Loucy (cell line): ENCODE data around the gene ADAMTS19.

ENCODE experiments used
- H2AFZ ChIP-seq: fragments of 200-600 bp; sonication (generic); 2 replicates; pipeline ENCODE4 v1.6.0; 2016; ENCODE audit warnings: antibody characterized with exemption, mild to moderate bottlenecking, low read length, moderate library complexity
- H3F3A ChIP-seq: fragments of 200-600 bp; 2 replicates; pipeline ENCODE4 v1.6.0; 2016; ENCODE audit warnings: antibody characterized with exemption, low read depth, mild to moderate bottlenecking
- H3K27me3 ChIP-seq: fragments of 200-600 bp; sonication (generic); 2 replicates; pipeline ENCODE4 v1.6.1; 2014; ENCODE audit warnings: low read length, mild to moderate bottlenecking; ENCODE audit not compliant: insufficient read depth, poor library complexity, severe bottlenecking
- H3K36me3 ChIP-seq: fragments of 200-600 bp; sonication (generic); 2 replicates; pipeline ENCODE4 v1.6.1; 2016; ENCODE audit warnings: low read length; ENCODE audit not compliant: insufficient read depth
- H3K4me1 ChIP-seq: fragments of 200-600 bp; sonication (generic); 2 replicates; pipeline ENCODE4 v1.5.1; 2014; ENCODE audit warnings: low read length, mild to moderate bottlenecking; ENCODE audit not compliant: insufficient read depth, poor library complexity, severe bottlenecking
- H3K4me2 ChIP-seq: fragments of 200-600 bp; sonication (generic); 2 replicates; pipeline ENCODE4 v1.6.0; 2014; ENCODE audit warnings: antibody characterized with exemption, low read length, low read depth, mild to moderate bottlenecking; ENCODE audit not compliant: poor library complexity, severe bottlenecking
- H3K4me3 ChIP-seq: fragments of 200-600 bp; sonication (generic); 2 replicates; pipeline ENCODE4 v1.5.1; 2014; ENCODE audit warnings: low read length, mild to moderate bottlenecking, mixed read lengths; ENCODE audit not compliant: poor library complexity, severe bottlenecking
- H3K79me2 ChIP-seq: fragments of 200-600 bp; sonication (generic); 2 replicates; pipeline ENCODE4 v1.6.1; 2014; ENCODE audit warnings: low read length; ENCODE audit not compliant: insufficient read depth
- H3K9ac ChIP-seq: fragments of 200-600 bp; sonication (generic); 2 replicates; pipeline ENCODE4 v1.6.0; 2014; ENCODE audit warnings: mild to moderate bottlenecking, low read depth, low read length, moderate library complexity; ENCODE audit not compliant: poor library complexity, severe bottlenecking
- H3K9me2 ChIP-seq: fragments of 200-600 bp; sonication (generic); replicated peaks from 2 replicates; pipeline ENCODE4 v1.6.1; 2016; ENCODE audit warnings: low read depth, low read length, mixed read lengths
- H3K9me3 ChIP-seq: fragments of 200-600 bp; sonication (generic); 2 replicates; pipeline ENCODE4 v1.6.1; 2014; ENCODE audit warnings: mild to moderate bottlenecking, antibody characterized with exemption, low read length, low read depth; ENCODE audit not compliant: insufficient read depth
- H4K20me1 ChIP-seq: fragments of 200-600 bp; sonication (generic); 2 replicates; pipeline ENCODE4 v1.6.0; 2014; ENCODE audit warnings: antibody characterized with exemption, low read length, mild to moderate bottlenecking; ENCODE audit not compliant: insufficient read depth, poor library complexity, severe bottlenecking
- EZH2phosphoT487 ChIP-seq: fragments of 200-600 bp; IDR thresholded peaks from 2 replicates; pipeline ENCODE4 v1.6.1; 2018; ENCODE audit warnings: antibody characterized with exemption, mild to moderate bottlenecking, moderate library complexity, borderline replicate concordance
- TF ChIP-seq, protein P1 (sequence below): fragments of 200-600 bp; sonication (generic); conservative IDR thresholded peaks from 2 replicates; pipeline ENCODE4 v1.5.1; 2014; ENCODE audit warnings: mild to moderate bottlenecking, antibody characterized with exemption, low read length

ADAMTS19 gene

DNA sequence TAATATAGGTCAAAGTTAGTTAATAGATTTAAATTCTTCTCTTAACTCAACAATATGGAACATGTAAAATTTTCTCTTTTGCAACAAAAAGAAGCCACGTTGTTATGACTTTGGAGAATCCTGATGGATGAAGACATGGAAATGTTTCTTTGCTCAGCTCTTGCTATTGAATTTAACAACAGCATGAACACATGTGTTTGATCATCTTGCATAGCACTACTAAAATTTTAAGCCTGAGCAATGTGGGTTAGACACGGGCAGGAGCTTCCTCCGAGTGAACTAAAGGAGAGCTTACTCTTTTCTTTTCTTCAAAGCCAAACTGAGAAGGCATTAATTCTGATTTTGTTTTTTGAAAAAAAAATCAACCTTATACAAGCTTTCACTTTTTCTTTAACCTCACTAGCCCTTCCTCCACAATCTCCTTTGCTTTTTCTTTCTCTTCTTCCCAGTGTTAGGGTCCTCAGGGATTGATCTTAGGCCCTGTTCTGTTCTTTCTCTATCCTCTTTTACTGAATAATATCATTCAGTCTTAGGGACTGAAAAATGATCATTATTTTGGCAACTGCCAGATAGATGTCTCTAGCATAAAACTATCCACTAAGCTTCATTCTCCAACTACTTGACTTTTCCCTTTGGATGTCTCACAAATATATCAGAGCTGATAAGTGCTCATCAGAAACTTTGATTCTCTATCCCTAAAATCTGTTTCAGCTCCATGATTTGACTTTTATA, 36.9 kb downstream of the ADAMTS19 start:
- H3K4me3 ChIP-seq: no peak overlapping the region
- H3K9me3 ChIP-seq: no peaks in the 10 kb centered on the region
- peaks cover 6% of the 10 kb centered on the region for H3K4me1 ChIP-seq
- H3K9ac ChIP-seq: no peak overlapping the region
- TF ChIP-seq EZH2phosphoT487: no peak
- TF ChIP-seq, protein P1, sequence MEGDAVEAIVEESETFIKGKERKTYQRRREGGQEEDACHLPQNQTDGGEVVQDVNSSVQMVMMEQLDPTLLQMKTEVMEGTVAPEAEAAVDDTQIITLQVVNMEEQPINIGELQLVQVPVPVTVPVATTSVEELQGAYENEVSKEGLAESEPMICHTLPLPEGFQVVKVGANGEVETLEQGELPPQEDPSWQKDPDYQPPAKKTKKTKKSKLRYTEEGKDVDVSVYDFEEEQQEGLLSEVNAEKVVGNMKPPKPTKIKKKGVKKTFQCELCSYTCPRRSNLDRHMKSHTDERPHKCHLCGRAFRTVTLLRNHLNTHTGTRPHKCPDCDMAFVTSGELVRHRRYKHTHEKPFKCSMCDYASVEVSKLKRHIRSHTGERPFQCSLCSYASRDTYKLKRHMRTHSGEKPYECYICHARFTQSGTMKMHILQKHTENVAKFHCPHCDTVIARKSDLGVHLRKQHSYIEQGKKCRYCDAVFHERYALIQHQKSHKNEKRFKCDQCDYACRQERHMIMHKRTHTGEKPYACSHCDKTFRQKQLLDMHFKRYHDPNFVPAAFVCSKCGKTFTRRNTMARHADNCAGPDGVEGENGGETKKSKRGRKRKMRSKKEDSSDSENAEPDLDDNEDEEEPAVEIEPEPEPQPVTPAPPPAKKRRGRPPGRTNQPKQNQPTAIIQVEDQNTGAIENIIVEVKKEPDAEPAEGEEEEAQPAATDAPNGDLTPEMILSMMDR: no peak
- H4K20me1 ChIP-seq: no peaks in the 10 kb centered on the region
- no peak overlapping the region for H2AFZ ChIP-seq
- H3K27me3 ChIP-seq: no peaks in the 10 kb centered on the region
- no peaks in the 10 kb centered on the region for H3K9me2 ChIP-seq
- no peaks in the 10 kb centered on the region for H3F3A ChIP-seq
- no peaks in the 10 kb centered on the region for H3K36me3 ChIP-seq
- H3K4me2 ChIP-seq: no peak overlapping the region
- no peaks in the 10 kb centered on the region for H3K79me2 ChIP-seq

GRCh38 chr5:129499208-129499852, 39.2 kb downstream of the ADAMTS19 start:
- Histone ChIP-seq H4K20me1 (no peaks in the 10 kb centered on the region), H3K79me2 (no peaks in the 10 kb centered on the region), H3K9ac (no peak overlapping the region), H2AFZ (no peak overlapping the region), H3K36me3 (no peaks in the 10 kb centered on the region), H3K4me2 (peak overlapping the region; percentile 51), H3K4me3 (no peak overlapping the region), H3K4me1 (peaks cover 6% of the 10 kb centered on the region), H3K27me3 (no peaks in the 10 kb centered on the region), H3K9me2 (no peaks in the 10 kb centered on the region), H3F3A (no peaks in the 10 kb centered on the region), H3K9me3 (no peaks in the 10 kb centered on the region)
- TF ChIP-seq, protein P1: no peak
- TF ChIP-seq EZH2phosphoT487: no peak

GRCh38 chr5:129500101-129500500, 40.0 kb downstream of the ADAMTS19 start:
- H2AFZ ChIP-seq: no peak overlapping the region
- no peaks in the 10 kb centered on the region for H3K9me3 ChIP-seq
- H4K20me1 ChIP-seq: no peaks in the 10 kb centered on the region
- no peaks in the 10 kb centered on the region for H3K79me2 ChIP-seq
- no peak overlapping the region for H3K4me3 ChIP-seq
- H3F3A ChIP-seq: no peaks in the 10 kb centered on the region
- H3K27me3 ChIP-seq: no peaks in the 10 kb centered on the region
- peaks cover 6% of the 10 kb centered on the region for H3K4me1 ChIP-seq
- no peaks in the 10 kb centered on the region for H3K9me2 ChIP-seq
- no peak overlapping the region for H3K9ac ChIP-seq
- no peaks in the 10 kb centered on the region for H3K36me3 ChIP-seq
- no peak overlapping the region for H3K4me2 ChIP-seq
- no peak for TF ChIP-seq EZH2phosphoT487
- TF ChIP-seq, protein P1: no peak
